HG03159 (cell line): Measurements from ENCODE around the gene GPC6.

Source experiments
- ATAC-seq: cut with Tn5 transposase; IDR thresholded peaks from one replicate; pipeline ENCODE4 v1.9.1; 2021; ENCODE audit warnings: mild to moderate bottlenecking, moderate library complexity; ENCODE audit not compliant: unreplicated experiment

GPC6 gene

GRCh38 chr13:94305934-94306333, 1079.3 kb downstream of the GPC6 start:
- no peak for ATAC-seq

- ATAC-seq: no peak
These were observed 1082.2 kb downstream of the GPC6 start for GRCh38 chr13:94308832-94309231.

GRCh38 chr13:94309576-94309975, 1083.0 kb downstream of the GPC6 start:
- no peak for ATAC-seq

GRCh38 chr13:94309997-94310855, 1083.6 kb downstream of the GPC6 start:
- ATAC-seq: no peak

GRCh38 chr13:94311893-94312292, 1085.3 kb downstream of the GPC6 start:
- no peak for ATAC-seq

- no peak for ATAC-seq
These were observed 1086.1 kb downstream of the GPC6 start for GRCh38 chr13:94312511-94313216.

- no peak for ATAC-seq
These were observed 1086.8 kb downstream of the GPC6 start for GRCh38 chr13:94313321-94313910.

GRCh38 chr13:94313926-94314325, 1087.3 kb downstream of the GPC6 start:
- ATAC-seq: no peak

GRCh38 chr13:94315188-94315587, 1088.6 kb downstream of the GPC6 start:
- ATAC-seq: no peak

GRCh38 chr13:94317063-94317491, 1090.5 kb downstream of the GPC6 start:
- peak; percentile 45 for ATAC-seq

- no peak for ATAC-seq
These were observed 1091.8 kb downstream of the GPC6 start for GRCh38 chr13:94318418-94318817.

- no peak for ATAC-seq
These were observed 1092.9 kb downstream of the GPC6 start for GRCh38 chr13:94319501-94319900.

- no peak for ATAC-seq
These were observed 1096.5 kb downstream of the GPC6 start for GRCh38 chr13:94322925-94323763.

- peak; percentile 58 for ATAC-seq
These were observed 1097.5 kb downstream of the GPC6 start for GRCh38 chr13:94323764-94324758.

- ATAC-seq: no peak
These were observed 1098.3 kb downstream of the GPC6 start for GRCh38 chr13:94324767-94325540.

GRCh38 chr13:94325650-94326049, 1099.0 kb downstream of the GPC6 start:
- no peak for ATAC-seq

- ATAC-seq: peak; percentile 88
These were observed 1100.7 kb downstream of the GPC6 start for GRCh38 chr13:94327318-94327717.

- ATAC-seq: no peak
These were observed 1101.9 kb downstream of the GPC6 start for GRCh38 chr13:94328381-94329041.
